ENCODE results near the gene TBC1D5.
"Not testable (repeated sequence)": the region's sequence is repeated elsewhere in the genome, so short reads cannot be mapped to it uniquely, and the experiment has no call there.

TBC1D5 gene, protein sequence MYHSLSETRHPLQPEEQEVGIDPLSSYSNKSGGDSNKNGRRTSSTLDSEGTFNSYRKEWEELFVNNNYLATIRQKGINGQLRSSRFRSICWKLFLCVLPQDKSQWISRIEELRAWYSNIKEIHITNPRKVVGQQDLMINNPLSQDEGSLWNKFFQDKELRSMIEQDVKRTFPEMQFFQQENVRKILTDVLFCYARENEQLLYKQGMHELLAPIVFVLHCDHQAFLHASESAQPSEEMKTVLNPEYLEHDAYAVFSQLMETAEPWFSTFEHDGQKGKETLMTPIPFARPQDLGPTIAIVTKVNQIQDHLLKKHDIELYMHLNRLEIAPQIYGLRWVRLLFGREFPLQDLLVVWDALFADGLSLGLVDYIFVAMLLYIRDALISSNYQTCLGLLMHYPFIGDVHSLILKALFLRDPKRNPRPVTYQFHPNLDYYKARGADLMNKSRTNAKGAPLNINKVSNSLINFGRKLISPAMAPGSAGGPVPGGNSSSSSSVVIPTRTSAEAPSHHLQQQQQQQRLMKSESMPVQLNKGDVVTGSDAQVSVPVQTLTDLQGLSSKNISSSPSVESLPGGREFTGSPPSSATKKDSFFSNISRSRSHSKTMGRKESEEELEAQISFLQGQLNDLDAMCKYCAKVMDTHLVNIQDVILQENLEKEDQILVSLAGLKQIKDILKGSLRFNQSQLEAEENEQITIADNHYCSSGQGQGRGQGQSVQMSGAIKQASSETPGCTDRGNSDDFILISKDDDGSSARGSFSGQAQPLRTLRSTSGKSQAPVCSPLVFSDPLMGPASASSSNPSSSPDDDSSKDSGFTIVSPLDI

DNA sequence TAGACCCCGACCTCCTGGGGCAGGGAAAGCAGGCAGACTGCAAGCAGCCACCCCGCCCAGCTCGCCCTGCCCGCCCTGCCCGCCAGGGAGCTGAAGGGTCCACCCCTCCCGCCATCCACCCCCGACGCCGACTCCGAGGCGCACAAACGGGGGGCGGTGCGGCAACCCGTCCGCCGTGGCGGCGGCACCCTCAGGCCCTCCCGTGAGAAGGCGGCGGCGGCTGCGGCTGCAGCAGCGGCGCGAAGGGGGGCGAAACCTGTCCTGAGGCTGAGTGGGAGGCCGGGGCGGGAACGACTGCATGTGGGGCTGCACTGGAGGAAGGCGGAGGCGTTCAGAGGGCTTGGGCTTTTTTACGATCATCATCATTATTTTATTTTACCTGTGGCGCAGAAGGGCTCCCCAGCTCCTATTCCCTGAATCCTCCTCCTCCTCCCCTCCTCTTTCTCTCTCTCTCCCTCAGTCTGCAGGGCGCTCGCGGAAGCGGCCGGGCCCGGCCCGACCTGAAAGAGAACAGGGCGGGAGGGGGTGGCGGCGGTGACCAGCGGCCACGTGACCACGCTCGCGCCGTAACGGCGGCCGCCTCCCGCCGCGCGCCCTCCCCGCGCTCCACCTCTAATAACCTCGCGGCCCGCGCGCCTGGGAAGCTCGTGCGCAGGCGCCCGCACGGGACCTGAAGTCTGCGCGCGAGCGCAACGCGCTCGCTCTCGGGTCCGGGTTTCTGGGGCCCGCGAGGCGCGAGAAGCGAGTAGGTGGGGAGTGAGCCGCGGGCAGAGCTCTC lies at the start of gene TBC1D5:
TSS of gene TBC1D5 (minus strand) at position 530 of the 778 bp plus-strand sequence. CDS start 234,061 bp downstream, outside the sequence.
- peak; percentile 94 for DNase-seq

- DNase-seq: no peak
Measured at GRCh38 chr3:17783426-17783825, 41.0 kb upstream of the TBC1D5 start.

DNA sequence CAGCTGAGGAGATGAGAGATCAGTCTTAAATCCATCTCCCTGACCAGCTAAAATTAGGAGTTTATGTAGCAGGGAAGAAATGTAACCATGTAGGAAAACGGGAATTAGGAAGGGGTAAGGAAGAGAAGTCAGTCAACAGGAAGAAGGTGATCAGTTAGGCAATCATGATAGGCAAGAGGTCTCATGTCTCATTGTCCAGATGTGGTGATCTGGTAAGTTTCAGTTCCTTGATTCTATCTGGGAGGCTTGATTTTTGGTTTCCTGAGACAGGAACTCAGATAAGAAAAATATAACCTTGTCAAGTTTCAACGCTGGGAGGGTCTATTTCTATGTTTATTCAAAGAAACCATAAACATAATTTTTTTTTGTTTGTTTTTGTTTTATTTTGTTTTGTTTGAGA lies 40.3 kb upstream of the TBC1D5 start:
- no peak for DNase-seq

- DNase-seq: not testable (repeated sequence)
Measured at GRCh38 chr3:17780369-17780768, 37.9 kb upstream of the TBC1D5 start.

DNA sequence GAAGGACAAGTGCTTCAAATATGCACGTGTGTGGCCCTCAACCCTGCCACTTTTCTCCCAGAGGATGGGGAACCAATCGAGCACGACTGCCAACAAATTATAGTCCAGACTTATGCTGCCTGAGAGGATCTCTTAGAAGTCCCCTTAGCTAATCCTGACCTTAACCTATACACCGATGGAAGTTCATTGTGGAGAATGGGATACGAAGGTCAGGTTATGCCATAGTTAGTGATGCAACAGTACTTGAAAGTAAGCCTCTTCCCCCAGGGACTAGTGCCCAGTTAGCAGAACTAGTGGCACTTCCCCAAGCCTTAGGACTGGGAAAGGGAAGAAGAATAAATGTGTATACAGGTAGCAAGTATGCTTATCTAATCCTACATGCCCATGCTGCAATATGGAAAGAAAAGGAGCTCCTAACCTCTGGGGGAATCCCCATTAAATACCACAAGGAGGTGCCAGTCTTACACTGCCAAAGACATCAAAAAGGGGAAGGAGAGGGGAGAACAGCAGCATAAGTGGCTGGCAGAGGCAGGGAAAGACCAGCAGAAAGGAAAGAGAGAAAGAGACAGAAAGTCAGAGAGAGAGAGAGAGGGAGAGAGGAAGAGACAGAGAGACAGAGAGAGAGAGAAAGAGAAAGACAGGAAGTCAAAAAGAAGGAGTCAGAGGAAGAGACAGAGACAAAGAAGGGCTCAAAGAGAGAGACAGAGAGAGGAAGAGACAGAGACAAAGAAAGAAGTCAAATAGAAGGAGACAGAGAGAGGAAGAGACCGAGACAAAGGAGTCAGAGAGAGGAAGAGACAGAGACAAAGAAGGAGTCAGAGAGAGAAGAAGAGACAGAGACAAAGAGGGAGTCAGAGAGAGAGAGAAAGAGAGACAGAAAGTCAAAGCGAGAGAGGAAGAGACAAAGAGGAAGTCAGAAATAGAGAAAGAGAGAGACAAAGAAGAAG lies 37.1 kb upstream of the TBC1D5 start:
- DNase-seq: peak; percentile 9

DNA sequence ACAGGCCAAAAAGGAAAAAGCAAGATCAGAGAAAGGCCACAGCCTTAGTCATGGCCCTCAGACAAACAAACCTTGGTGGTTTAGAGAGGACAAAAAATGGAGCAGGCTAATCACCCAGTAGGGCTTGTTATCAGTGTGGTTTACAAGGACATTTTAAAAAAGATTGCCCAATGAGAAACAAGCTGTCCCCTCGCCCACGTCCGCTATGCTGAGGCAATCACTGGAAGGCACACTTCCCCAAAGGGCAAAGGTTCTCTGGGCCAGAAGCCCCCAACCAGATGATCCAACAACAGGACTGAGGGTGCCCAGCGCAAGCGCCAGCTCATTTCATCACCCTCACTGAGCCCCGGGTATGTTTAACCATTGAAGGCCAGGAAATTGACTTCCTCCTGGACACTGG lies 34.9 kb upstream of the TBC1D5 start:
- DNase-seq: not testable (repeated sequence)

- no peak for DNase-seq
Measured at GRCh38 chr3:17775073-17775472, 32.6 kb upstream of the TBC1D5 start.

- DNase-seq: peak; percentile 48
Measured at GRCh38 chr3:17774180-17774910, 31.9 kb upstream of the TBC1D5 start.

- DNase-seq: no peak
Measured at GRCh38 chr3:17772556-17772955, 30.1 kb upstream of the TBC1D5 start.

GRCh38 chr3:17771177-17772017 lies 29.0 kb upstream of the TBC1D5 start:
- no peak for DNase-seq

DNA sequence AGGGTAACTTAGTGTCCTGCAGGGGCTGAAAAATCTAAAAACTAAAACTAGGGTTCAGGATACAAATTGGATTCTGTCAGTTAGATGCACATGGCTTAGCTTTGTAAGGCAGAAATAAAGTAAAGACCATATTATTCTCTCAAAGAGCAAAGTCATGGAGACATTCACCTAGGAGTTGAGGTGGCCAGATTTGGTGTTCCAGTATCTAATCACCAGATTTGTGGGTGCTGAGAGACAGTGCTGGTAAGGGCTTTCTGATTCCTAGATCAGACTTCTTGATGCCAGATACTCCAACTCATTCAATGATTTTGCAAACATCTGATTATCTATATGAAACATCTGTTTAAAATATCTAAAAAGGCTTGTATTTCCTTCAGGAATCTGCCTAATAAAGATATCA lies 28.3 kb upstream of the TBC1D5 start:
- DNase-seq: no peak

- DNase-seq: no peak
Measured at GRCh38 chr3:17765819-17766472, 23.5 kb upstream of the TBC1D5 start.

- no peak for DNase-seq
Measured at GRCh38 chr3:17761563-17761962, 19.1 kb upstream of the TBC1D5 start.

GRCh38 chr3:17759901-17760300 lies 17.5 kb upstream of the TBC1D5 start:
- DNase-seq: no peak

GRCh38 chr3:17755836-17756235 lies 13.4 kb upstream of the TBC1D5 start:
- DNase-seq: peak; percentile 36

GRCh38 chr3:17753632-17753992 lies 11.2 kb upstream of the TBC1D5 start:
- no peak for DNase-seq

DNA sequence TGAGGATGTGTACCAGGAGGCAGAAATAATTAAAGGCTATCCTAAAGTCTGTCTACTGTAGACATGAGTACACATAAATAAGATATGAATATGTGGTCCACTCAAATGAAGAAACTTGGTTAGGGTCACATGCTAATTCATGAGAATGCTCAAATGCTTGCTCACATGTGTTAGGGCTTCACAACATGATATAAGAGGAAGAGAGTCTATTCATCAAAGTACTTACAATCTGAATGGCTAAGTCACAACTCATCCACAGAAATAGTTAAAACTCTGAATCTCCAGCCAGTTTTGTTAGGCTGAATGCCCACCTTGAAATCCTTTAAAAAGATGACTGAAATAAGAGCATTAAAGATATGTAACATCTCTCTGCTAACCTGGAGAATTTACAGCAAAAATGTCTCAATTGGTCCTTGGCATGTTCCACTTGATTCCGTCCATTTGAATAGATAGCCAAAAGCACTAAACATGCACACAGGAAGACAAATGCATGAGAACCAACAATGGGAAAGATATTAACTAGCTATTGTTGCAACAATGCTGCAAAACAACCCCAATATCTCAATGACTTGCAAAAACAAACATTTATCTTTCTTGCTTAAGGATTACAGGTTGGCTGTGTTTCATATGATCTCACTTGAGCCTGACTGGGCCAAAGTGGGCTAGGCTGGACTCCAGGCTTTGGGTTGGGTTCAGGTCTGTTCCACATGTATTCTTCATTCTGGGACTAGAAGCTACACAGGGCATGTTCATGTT lies 10.6 kb upstream of the TBC1D5 start:
- DNase-seq: no peak

- no peak for DNase-seq
Measured at GRCh38 chr3:17752436-17752835, 10.0 kb upstream of the TBC1D5 start.

DNA sequence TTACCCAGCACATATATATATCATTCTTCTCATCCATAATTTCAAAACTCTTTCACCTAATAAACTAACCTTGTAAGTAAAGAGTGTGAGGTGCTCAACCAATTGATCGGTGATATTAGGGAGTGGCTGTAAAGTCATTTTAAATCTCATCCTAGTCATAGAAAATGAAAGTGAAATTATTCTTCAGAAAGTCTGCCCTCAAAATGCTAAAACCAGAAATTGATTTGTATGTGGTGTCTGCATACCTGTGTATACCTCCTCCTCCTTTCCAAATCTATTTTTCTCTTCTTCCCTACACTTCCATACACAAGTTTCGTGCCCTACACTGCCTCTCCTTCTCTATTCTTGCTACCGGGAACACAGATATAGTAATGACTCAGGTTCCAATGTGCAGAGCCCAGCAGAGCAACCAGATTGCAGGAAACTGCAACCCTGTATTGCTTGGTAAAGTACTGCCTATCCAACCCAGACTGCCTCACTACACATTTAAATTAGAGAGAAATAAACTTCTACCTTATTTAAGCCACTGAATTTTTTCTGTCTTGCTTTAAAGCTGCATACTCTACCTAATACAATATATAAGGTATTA lies 7.4 kb upstream of the TBC1D5 start:
- DNase-seq: peak; percentile 28

Measured in CD4-positive, alpha-beta T cell treated with Interleukin-17A for 1 hour (primary cell).